ENCODE measurements around the gene GUCY2C. TPM values are rescaled to one million over a fixed set of nuclear protein-coding genes. Genes with fewer than 3 reads are reported as not detected.
"Not testable (repeated sequence)": the region's sequence is repeated elsewhere in the genome, so short reads cannot be mapped to it uniquely, and the experiment has no call there.

GUCY2C gene
- total RNA-seq, 1 donor from 2014 or later = not detected

- TF ChIP-seq CTCF (IDR thresholded peaks at IDR 0.05) = no peak
- Mint-ChIP-seq H3K9me3 (ENCODE audit: unreplicated experiment) (no peaks in the 10 kb centered on the region), H3K27me3 (ENCODE audit: unreplicated experiment) (peaks cover 14% of the 10 kb centered on the region), H3K4me3 (ENCODE audit: unreplicated experiment) (no peak overlapping the region), H3K27ac (ENCODE audit: unreplicated experiment) (no peak overlapping the region), H3K4me1 (ENCODE audit: unreplicated experiment) (no peaks in the 10 kb centered on the region), H3K36me3 (ENCODE audit: unreplicated experiment) (no peaks in the 10 kb centered on the region)
- DNase-seq (ENCODE audit: extremely low spot score, unreplicated experiment) = no peak
Measured at GRCh38 chr12:14689144-14689543, 7.3 kb downstream of the GUCY2C start.

- not testable (repeated sequence) for H3K4me1 Mint-ChIP-seq (ENCODE audit: unreplicated experiment); H3K36me3 Mint-ChIP-seq (ENCODE audit: unreplicated experiment); DNase-seq (ENCODE audit: extremely low spot score, unreplicated experiment); H3K4me3 Mint-ChIP-seq (ENCODE audit: unreplicated experiment); H3K9me3 Mint-ChIP-seq (ENCODE audit: unreplicated experiment); H3K27ac Mint-ChIP-seq (ENCODE audit: unreplicated experiment)
- H3K27me3 Mint-ChIP-seq (ENCODE audit: unreplicated experiment) = peaks cover 18% of the 10 kb centered on the region
Measured at GRCh38 chr12:14682231-14682630, 14.2 kb downstream of the GUCY2C start.

- Mint-ChIP-seq H3K4me3 (ENCODE audit: unreplicated experiment) (no peak overlapping the region), H3K9me3 (ENCODE audit: unreplicated experiment) (no peaks in the 10 kb centered on the region), H3K36me3 (ENCODE audit: unreplicated experiment) (no peaks in the 10 kb centered on the region), H3K27ac (ENCODE audit: unreplicated experiment) (no peak overlapping the region), H3K27me3 (ENCODE audit: unreplicated experiment) (peaks cover 18% of the 10 kb centered on the region), H3K4me1 (ENCODE audit: unreplicated experiment) (no peaks in the 10 kb centered on the region)
- TF ChIP-seq CTCF (IDR thresholded peaks at IDR 0.05) = no peak
- no peak for DNase-seq (ENCODE audit: extremely low spot score, unreplicated experiment)
Measured at GRCh38 chr12:14681625-14682024, 14.8 kb downstream of the GUCY2C start.

GRCh38 chr12:14681190-14681589, 15.2 kb downstream of the GUCY2C start:
- DNase-seq (ENCODE audit: extremely low spot score, unreplicated experiment) = no peak
- no peaks in the 10 kb centered on the region for H3K9me3 Mint-ChIP-seq (ENCODE audit: unreplicated experiment)
- no peaks in the 10 kb centered on the region for H3K36me3 Mint-ChIP-seq (ENCODE audit: unreplicated experiment)
- H3K27me3 Mint-ChIP-seq (ENCODE audit: unreplicated experiment) = peaks cover 18% of the 10 kb centered on the region
- H3K4me1 Mint-ChIP-seq (ENCODE audit: unreplicated experiment) = no peaks in the 10 kb centered on the region
- H3K4me3 Mint-ChIP-seq (ENCODE audit: unreplicated experiment) = no peak overlapping the region
- TF ChIP-seq CTCF (IDR thresholded peaks at IDR 0.05) = no peak
- no peak overlapping the region for H3K27ac Mint-ChIP-seq (ENCODE audit: unreplicated experiment)

GRCh38 chr12:14678547-14679150, 17.8 kb downstream of the GUCY2C start:
- Mint-ChIP-seq H3K4me1 (ENCODE audit: unreplicated experiment) (no peaks in the 10 kb centered on the region), H3K9me3 (ENCODE audit: unreplicated experiment) (no peaks in the 10 kb centered on the region), H3K4me3 (ENCODE audit: unreplicated experiment) (no peak overlapping the region), H3K27ac (ENCODE audit: unreplicated experiment) (no peak overlapping the region), H3K27me3 (ENCODE audit: unreplicated experiment) (peaks cover 30% of the 10 kb centered on the region), H3K36me3 (ENCODE audit: unreplicated experiment) (no peaks in the 10 kb centered on the region)
- no peak for TF ChIP-seq CTCF (IDR thresholded peaks at IDR 0.05)
- no peak for DNase-seq (ENCODE audit: extremely low spot score, unreplicated experiment)

GRCh38 chr12:14668591-14668990, 27.8 kb downstream of the GUCY2C start:
- Mint-ChIP-seq H3K27ac (ENCODE audit: unreplicated experiment) (no peak overlapping the region), H3K4me3 (ENCODE audit: unreplicated experiment) (no peak overlapping the region)
- no peak for TF ChIP-seq CTCF (IDR thresholded peaks at IDR 0.05)

More at GRCh38 chr12:14668591-14668990, 27.8 kb downstream of the GUCY2C start:
- no peaks in the 10 kb centered on the region for H3K4me1 Mint-ChIP-seq (ENCODE audit: unreplicated experiment)
- no peak for DNase-seq (ENCODE audit: extremely low spot score, unreplicated experiment)
- H3K27me3 Mint-ChIP-seq (ENCODE audit: unreplicated experiment) = peaks cover 17% of the 10 kb centered on the region
- no peaks in the 10 kb centered on the region for H3K36me3 Mint-ChIP-seq (ENCODE audit: unreplicated experiment)
- no peaks in the 10 kb centered on the region for H3K9me3 Mint-ChIP-seq (ENCODE audit: unreplicated experiment)

Measured in osteocyte (in vitro differentiated cells).